Tibial nerve (tissue), 4 donors: Measurements from ENCODE around the gene HOXB2. TPM values are rescaled to one million over a fixed set of nuclear protein-coding genes. Genes with fewer than 3 reads are reported as not detected.
A peak's percentile ranks its signal among the peaks of the same experiment; 100 is the strongest.

ENCODE experiments used
- DNase-seq, 2 donors: peaks; one replicate each; pipeline ENCODE4 v3.0.0-alpha.2; 2019; ENCODE audit warnings: low spot score in 2 of 2
- H3K27ac ChIP-seq, 4 donors: fragments of 200-600 bp; sonication (generic) in 3 of 4; one replicate each; pipeline ENCODE4 v1.5.1; 2017 to 2019; ENCODE audit warnings: mild to moderate bottlenecking in 1 of 4
- H3K27me3 ChIP-seq, 2 donors: fragments of 200-600 bp; sonication (generic) in 1 of 2; one replicate each; pipeline versions ENCODE4 v1.5.1 to v1.6.0; 2017 to 2019
- H3K36me3 ChIP-seq, 3 donors: fragments of 200-600 bp; sonication (generic); one replicate each; pipeline ENCODE4 v1.5.1; 2018 to 2019
- H3K4me1 ChIP-seq, 4 donors: fragments of 200-600 bp; sonication (generic) in 3 of 4; one replicate each; pipeline ENCODE4 v1.5.1; 2017 to 2019
- H3K4me3 ChIP-seq, 4 donors: fragments of 200-600 bp; sonication (generic) in 3 of 4; one replicate each; pipeline ENCODE4 v1.5.1; 2017 to 2019; ENCODE audit warnings: mild to moderate bottlenecking in 1 of 4, moderate library complexity in 1 of 4
- H3K9me3 ChIP-seq, 4 donors: fragments of 200-600 bp; sonication (generic) in 3 of 4; one replicate each; pipeline ENCODE4 v1.5.1; 2017 to 2019
- CTCF ChIP-seq, 5 experiments: fragments of 200-600 bp in 3 of 5; fragments of 450-650 bp in 2 of 5; sonication (generic) in 3 of 5; IDR thresholded peaks; one replicate each; pipeline ENCODE4 v1.5.1; 2016 to 2019; ENCODE audit warnings: antibody characterized with exemption in 5 of 5, mild to moderate bottlenecking in 3 of 5, moderate library complexity in 2 of 5
- EP300 ChIP-seq, 2 donors: sonication (generic); formaldehyde crosslinking; IDR thresholded peaks; one replicate each; pipeline ENCODE4 v1.6.1; 2017; ENCODE audit warnings: antibody characterized with exemption in 2 of 2, mild to moderate bottlenecking in 1 of 2
- POLR2A ChIP-seq, 2 donors: fragments of 450-650 bp; IDR thresholded peaks; one replicate each; pipeline ENCODE4 v1.6.1; 2017; ENCODE audit warnings: antibody characterized with exemption in 2 of 2, mild to moderate bottlenecking in 2 of 2, moderate library complexity in 2 of 2
- WGBS, 2 donors: methylation state at CpG; one replicate each; pipeline ENCODE4 v1.1.5; 2018; 5-methylcytosine and 5-hydroxymethylcytosine counted together
- total RNA-seq, 4 donors: library from RNA; depleted of rRNA; stranded (reverse); fragments of >200 nt; gene quantifications; one replicate each; pipeline ENCODE4 v1.1.0, GENCODE V29; 2016

Gene HOXB2
- total RNA-seq, 4 donors from 2014 or later: 6.9 to 29.3 (median 19.2) TPM

- Histone ChIP-seq H3K4me1 (peaks cover 0 to 38% (median 7%) of the 10 kb centered on the region in 4 donors), H3K4me3 (no peak overlapping the region), H3K27me3 (peaks cover 4 to 89% of the 10 kb centered on the region in 2 donors), H3K9me3 (no peaks in the 10 kb centered on the region), H3K36me3 (no peaks in the 10 kb centered on the region), H3K27ac (peak overlapping the region in 3 of 4 donors; percentile 6 to 68 (median 35))
- DNase-seq: no peak
- WGBS, 2 donors: 59 to 68% methylated on average over 5 of the region's 5 CpGs
- TF ChIP-seq CTCF (IDR thresholded peaks at IDR 0.05): no peak
These were observed 8.3 kb upstream of the HOXB2 start for GRCh38 chr17:48553190-48553547.

- peak overlapping the region in 3 of 4 donors; percentile 6 to 68 (median 35) for H3K27ac ChIP-seq
- peaks cover 0 to 37% (median 7%) of the 10 kb centered on the region in 4 donors for H3K4me1 ChIP-seq
- 38 to 42% methylated on average over 10 to 11 of the region's 11 CpGs for WGBS, 2 donors
- H3K36me3 ChIP-seq: no peaks in the 10 kb centered on the region
- no peak overlapping the region for H3K4me3 ChIP-seq
- TF ChIP-seq EP300 (IDR thresholded peaks at IDR 0.05): no peak
- no peak for TF ChIP-seq CTCF (IDR thresholded peaks at IDR 0.05)
- TF ChIP-seq POLR2A (IDR thresholded peaks at IDR 0.05): no peak
- no peaks in the 10 kb centered on the region for H3K9me3 ChIP-seq
- H3K27me3 ChIP-seq: peaks cover 4 to 85% of the 10 kb centered on the region in 2 donors
- no peak for DNase-seq
These were observed 7.7 kb upstream of the HOXB2 start for GRCh38 chr17:48552466-48553189.

GRCh38 chr17:48551596-48552465 lies 6.9 kb upstream of the HOXB2 start:
- Histone ChIP-seq H3K4me1 (peaks cover 0 to 30% (median 5%) of the 10 kb centered on the region in 4 donors), H3K27ac (peak overlapping the region in 2 of 4 donors; percentile 35 to 68)

GRCh38 chr17:48551214-48551555 lies 6.3 kb upstream of the HOXB2 start:
- Histone ChIP-seq H3K27ac (peak overlapping the region in 2 of 4 donors; percentile 29 to 68), H3K27me3 (peaks cover 4 to 80% of the 10 kb centered on the region in 2 donors), H3K4me3 (peak overlapping the region in 1 of 4 donors; percentile 18), H3K9me3 (no peaks in the 10 kb centered on the region), H3K4me1 (peaks cover 0 to 32% (median 4%) of the 10 kb centered on the region in 4 donors), H3K36me3 (no peaks in the 10 kb centered on the region)
- DNase-seq: no peak
- 24 to 36% methylated on average over 18 to 19 of the region's 19 CpGs for WGBS, 2 donors
- TF ChIP-seq CTCF (IDR thresholded peaks at IDR 0.05) (no peak), EP300 (IDR thresholded peaks at IDR 0.05) (no peak), POLR2A (IDR thresholded peaks at IDR 0.05) (no peak)

More at GRCh38 chr17:48551596-48552465, 6.9 kb upstream of the HOXB2 start:
- TF ChIP-seq EP300 (IDR thresholded peaks at IDR 0.05): no peak
- no peak for TF ChIP-seq CTCF (IDR thresholded peaks at IDR 0.05)
- no peak for TF ChIP-seq POLR2A (IDR thresholded peaks at IDR 0.05)
- WGBS, 2 donors: 56 to 57% methylated on average over 37 to 43 of the region's 47 CpGs
- H3K27me3 ChIP-seq: peaks cover 4 to 81% of the 10 kb centered on the region in 2 donors
- no peaks in the 10 kb centered on the region for H3K9me3 ChIP-seq
- H3K36me3 ChIP-seq: no peaks in the 10 kb centered on the region
- no peak for DNase-seq
- no peak overlapping the region for H3K4me3 ChIP-seq
